Panc1 (cell line): Measurements from ENCODE around the gene FAM169A. TPM values are rescaled to one million over a fixed set of nuclear protein-coding genes. Genes with fewer than 3 reads are reported as not detected.

ENCODE experiments used
- ATAC-seq: fragments of 200-7000 bp; cut with Tn5 transposase; 2 replicates; pipeline ENCODE4 v1.9.1; 2020; ENCODE audit warnings: mild to moderate bottlenecking, moderate library complexity
- BruUV-seq: library from RNA; stranded (reverse); fragments of 400-500 nt; replicated peaks from 2 replicates; lab custom pipeline; 2021; lab: Mats Ljungman, UMichigan
- CTCF ChIA-PET: fragments of 300-600 bp; sonication (Branson Sonifier 250); formaldehyde crosslinking; loops from one replicate; lab custom pipeline; 2022; ENCODE audit warnings: antibody characterized with exemption; lab: Charles Lee
- POLR2A ChIA-PET: fragments of 300-600 bp; sonication (Branson Sonifier 250); formaldehyde crosslinking; loops from one replicate; lab custom pipeline; 2022; ENCODE audit warnings: antibody characterized with exemption; lab: Charles Lee
- DNase-seq: peaks from one replicate; pipeline ENCODE4 v3.0.0-alpha.2; 2010; ENCODE audit warnings: low read depth, low spot score
- H3K27ac ChIP-seq: 2 replicates; pipeline ENCODE4 v1.5.1; 2011; ENCODE audit warnings: mild to moderate bottlenecking, low read length, inconsistent platforms
- H3K27me3 ChIP-seq: fragments of 200-500 bp; sonication (Bioruptor generic); 2 replicates; pipeline ENCODE4 v1.6.0; 2014; ENCODE audit warnings: low read length, inconsistent platforms; ENCODE audit not compliant: control insufficient read depth, insufficient read depth
- H3K36me3 ChIP-seq: fragments of 200-500 bp; sonication (Bioruptor generic); 2 replicates; pipeline ENCODE4 v1.5.1; 2014; ENCODE audit warnings: inconsistent platforms, mild to moderate bottlenecking, low read length, moderate library complexity; ENCODE audit not compliant: control insufficient read depth, insufficient read depth
- H3K4me1 ChIP-seq: 2 replicates; pipeline ENCODE4 v1.5.1; 2011; ENCODE audit warnings: inconsistent platforms, mild to moderate bottlenecking, low read length, moderate library complexity; ENCODE audit not compliant: control insufficient read depth, insufficient read depth
- H3K4me3 ChIP-seq, 2 experiments: 2 replicates each; pipeline ENCODE4 v1.5.1; 2011 to 2012; ENCODE audit warnings: low read depth in 2 of 2, low read length in 2 of 2, mild to moderate bottlenecking in 2 of 2, inconsistent platforms in 1 of 2, moderate library complexity in 1 of 2
- H3K9me3 ChIP-seq: fragments of 200-500 bp; sonication (Bioruptor generic); 2 replicates; pipeline ENCODE4 v1.5.1; 2014; ENCODE audit warnings: low read depth, mild to moderate bottlenecking, inconsistent platforms, low read length, moderate library complexity; ENCODE audit not compliant: control insufficient read depth, insufficient read depth
- CTCF ChIP-seq: fragments of 450-650 bp; IDR thresholded peaks from 2 replicates; pipeline ENCODE4 v1.5.1; 2017; ENCODE audit warnings: mild to moderate bottlenecking
- POLR2AphosphoS5 ChIP-seq: IDR thresholded peaks from 2 replicates; pipeline ENCODE4 v1.6.1; 2012; ENCODE audit warnings: mild to moderate bottlenecking, low read depth, low read length, moderate library complexity
- REST ChIP-seq, 2 experiments: IDR thresholded peaks; 2 replicates each; pipeline ENCODE4 v1.6.1; 2011 to 2012; ENCODE audit warnings: low read depth in 2 of 2, control low read depth in 1 of 2, low read length in 1 of 2, mild to moderate bottlenecking in 1 of 2, moderate library complexity in 1 of 2; ENCODE audit not compliant: insufficient read depth in 1 of 2
- SIN3A ChIP-seq: IDR thresholded peaks from 2 replicates; pipeline ENCODE4 v1.6.1; 2012; ENCODE audit warnings: low read depth, mild to moderate bottlenecking, low read length, moderate library complexity, borderline replicate concordance; ENCODE audit not compliant: insufficient read depth
- TCF7L2 ChIP-seq: IDR thresholded peaks from 2 replicates; pipeline ENCODE4 v1.6.1; 2011; ENCODE audit warnings: mild to moderate bottlenecking, low read depth, low read length, inconsistent platforms
- in situ Hi-C: cut with HindIII; loops from 2 replicates; pipeline ENCODE4 v1.10.0; 2016; ENCODE audit warnings: low sequenced_read_pairs, low pct_unique_long_range_greater_than_20kb
- intact Hi-C: fragments of 100-400 bp; cut with micrococcal nuclease; formaldehyde crosslinking; loops from one replicate; pipeline ENCODE4 v1.10.0; 2022; ENCODE audit not compliant: unreplicated experiment
- total RNA-seq: library from RNA; stranded (reverse); gene quantifications from one replicate; pipeline ENCODE4 v1.2.1, GENCODE V29; 2021; ENCODE audit not compliant: unreplicated experiment

Gene FAM169A
- total RNA-seq, 1 experiment from 2014 or later, result 23.1 TPM

- no peak for ATAC-seq
- no peaks in the 10 kb centered on the region for H3K4me1 ChIP-seq
- H3K9me3 ChIP-seq, result no peaks in the 10 kb centered on the region
- H3K4me3 ChIP-seq, result no peak overlapping the region
- ChIA-PET POLR2A (interaction anchor here (0.7 kb wide), 1 partner anchor 110 kb away, joined by 14 read pairs; no protein-coding TSS in a partner anchor), CTCF (no interaction called here)
- H3K36me3 ChIP-seq, result no peaks in the 10 kb centered on the region
- no TSS peak for BruUV-seq
- H3K27me3 ChIP-seq, result no peaks in the 10 kb centered on the region
- TF ChIP-seq POLR2AphosphoS5, result no peak
- no peak for TF ChIP-seq CTCF
- TF ChIP-seq SIN3A, result no peak
- no peak for TF ChIP-seq REST (IDR thresholded peaks at IDR 0.05; ENCODE audit: insufficient read depth in 1 of 2, low read depth in 2 of 2, low read length in 1 of 2)
- no peak for TF ChIP-seq TCF7L2
- in situ Hi-C loops (no loop called here), intact Hi-C loops (no loop called here)
- no peak overlapping the region for H3K27ac ChIP-seq
- no peak for DNase-seq
These were observed 55.3 kb downstream of the FAM169A start for GRCh38 chr5:74810915-74811314.

DNA sequence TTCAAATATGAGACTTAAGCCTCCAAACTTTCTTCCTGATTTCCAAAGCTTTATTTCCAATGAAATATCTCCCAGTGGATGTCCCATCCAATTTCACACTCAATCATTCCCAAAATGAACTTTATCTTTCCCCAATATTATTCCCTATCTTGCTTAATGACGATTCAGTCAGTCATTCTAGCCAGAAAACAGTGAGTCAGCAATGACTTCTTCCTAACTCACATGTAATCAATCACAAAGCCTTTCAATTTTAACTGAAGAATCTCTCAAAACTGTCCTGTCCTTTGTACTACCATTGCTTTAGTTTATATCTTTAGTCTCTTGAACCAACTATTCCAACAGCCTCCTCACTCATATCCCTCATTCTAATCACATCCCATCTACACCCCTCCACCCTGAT, 64.2 kb downstream of the FAM169A start:
- H3K9me3 ChIP-seq, result no peaks in the 10 kb centered on the region
- no TSS peak for BruUV-seq
- in situ Hi-C loops (no loop called here), intact Hi-C loops (no loop called here)
- DNase-seq, result no peak
- ATAC-seq, result no peak
- no peaks in the 10 kb centered on the region; the same call in 1 of the 2 replicates for H3K36me3 ChIP-seq
- H3K27me3 ChIP-seq, result no peaks in the 10 kb centered on the region
- no peak overlapping the region for H3K4me3 ChIP-seq
- no peak overlapping the region for H3K27ac ChIP-seq
- TF ChIP-seq REST (IDR thresholded peaks at IDR 0.05; ENCODE audit: insufficient read depth in 1 of 2, low read depth in 2 of 2, low read length in 1 of 2), result no peak
- TF ChIP-seq POLR2AphosphoS5, result no peak
- TF ChIP-seq SIN3A, result no peak
- TF ChIP-seq TCF7L2, result no peak
- TF ChIP-seq CTCF, result no peak
- ChIA-PET CTCF (no interaction called here), POLR2A (no interaction called here)
- H3K4me1 ChIP-seq, result no peaks in the 10 kb centered on the region
